SU-DHL-6 (cell line): Measurements from ENCODE around the gene TBL1X.

Experiments used
- H2AFZ ChIP-seq: fragments of 200-600 bp; sonication (generic); 2 replicates; pipeline ENCODE4 v1.6.1; 2014; ENCODE audit warnings: low read depth, mild to moderate bottlenecking, moderate library complexity, mixed read lengths, antibody characterized with exemption, low read length; ENCODE audit not compliant: severe bottlenecking
- H3F3A ChIP-seq: fragments of 200-600 bp; shearing (Covaris generic); 2 replicates; pipeline ENCODE4 v1.6.0; 2016; ENCODE audit warnings: antibody characterized with exemption, mild to moderate bottlenecking; ENCODE audit not compliant: insufficient read depth
- H3K27ac ChIP-seq: fragments of 200-600 bp; sonication (generic); 2 replicates; pipeline ENCODE4 v1.5.1; 2016; ENCODE audit warnings: low read depth, mild to moderate bottlenecking, low read length, moderate library complexity, mixed read lengths
- H3K27me3 ChIP-seq: fragments of 200-600 bp; sonication (generic), shearing (Covaris generic); 2 replicates; pipeline ENCODE4 v1.6.0; 2014; ENCODE audit warnings: mild to moderate bottlenecking, low read length
- H3K36me3 ChIP-seq: fragments of 200-600 bp; sonication (generic); 2 replicates; pipeline ENCODE4 v1.6.1; 2014; ENCODE audit warnings: mild to moderate bottlenecking, low read length, mixed read lengths
- H3K4me2 ChIP-seq: fragments of 300-600, 200-600 bp; shearing (Covaris generic), sonication (generic); 2 replicates; pipeline ENCODE4 v1.6.0; 2014; ENCODE audit warnings: low read length, low read depth, mild to moderate bottlenecking; ENCODE audit not compliant: poor library complexity, severe bottlenecking
- H3K4me3 ChIP-seq: fragments of 200-600 bp; sonication (generic); 2 replicates; pipeline ENCODE4 v1.5.1; 2014; ENCODE audit warnings: antibody characterized with exemption, low read length, mild to moderate bottlenecking, mixed read lengths; ENCODE audit not compliant: insufficient read depth, poor library complexity, severe bottlenecking
- H3K79me2 ChIP-seq: fragments of 200-600 bp; sonication (generic); 2 replicates; pipeline ENCODE4 v1.6.1; 2014; ENCODE audit warnings: mild to moderate bottlenecking, low read length, moderate library complexity; ENCODE audit not compliant: insufficient read depth
- H3K9ac ChIP-seq: fragments of 200-600 bp; sonication (generic); 2 replicates; pipeline ENCODE4 v1.7.0; 2014; ENCODE audit warnings: mild to moderate bottlenecking, low read length
- H3K9me2 ChIP-seq: fragments of 200-600 bp; sonication (generic); replicated peaks from 2 replicates; pipeline ENCODE4 v1.6.1; 2014; ENCODE audit warnings: low read length; ENCODE audit not compliant: insufficient read depth
- H3K9me3 ChIP-seq: fragments of 200-600 bp; sonication (generic); 2 replicates; pipeline ENCODE4 v1.6.1; 2014; ENCODE audit warnings: low read length, mixed read lengths; ENCODE audit not compliant: insufficient read depth
- H4K20me1 ChIP-seq: fragments of 200-600 bp; sonication (generic); 2 replicates; pipeline ENCODE4 v1.6.1; 2014; ENCODE audit warnings: low read depth, mild to moderate bottlenecking, antibody characterized with exemption, low read length, moderate library complexity, mixed read lengths
- EZH2phosphoT487 ChIP-seq: fragments of 200-600 bp; sonication (generic), shearing (Covaris generic); conservative IDR thresholded peaks from 2 replicates; pipeline ENCODE4 v1.6.1; 2018; ENCODE audit warnings: mild to moderate bottlenecking, antibody characterized with exemption, low read length, moderate library complexity, mixed read lengths
- TF ChIP-seq, protein P1 (sequence below): fragments of 200-600 bp; sonication (generic); IDR thresholded peaks from one replicate; pipeline ENCODE4 v1.5.1; 2017; ENCODE audit warnings: antibody characterized with exemption, mild to moderate bottlenecking, low read length, moderate library complexity; ENCODE audit not compliant: insufficient read depth, poor library complexity, severe bottlenecking

Gene TBL1X

GRCh38 chrX:9730078-9730477 is 265.2 kb downstream of the TBL1X start:
- Histone ChIP-seq H3K27ac (no peak overlapping the region), H3K9me3 (peaks cover 7% of the 10 kb centered on the region; the same call in 1 of the 2 replicates)
- TF ChIP-seq EZH2phosphoT487 = no peak
- TF ChIP-seq, protein P1, sequence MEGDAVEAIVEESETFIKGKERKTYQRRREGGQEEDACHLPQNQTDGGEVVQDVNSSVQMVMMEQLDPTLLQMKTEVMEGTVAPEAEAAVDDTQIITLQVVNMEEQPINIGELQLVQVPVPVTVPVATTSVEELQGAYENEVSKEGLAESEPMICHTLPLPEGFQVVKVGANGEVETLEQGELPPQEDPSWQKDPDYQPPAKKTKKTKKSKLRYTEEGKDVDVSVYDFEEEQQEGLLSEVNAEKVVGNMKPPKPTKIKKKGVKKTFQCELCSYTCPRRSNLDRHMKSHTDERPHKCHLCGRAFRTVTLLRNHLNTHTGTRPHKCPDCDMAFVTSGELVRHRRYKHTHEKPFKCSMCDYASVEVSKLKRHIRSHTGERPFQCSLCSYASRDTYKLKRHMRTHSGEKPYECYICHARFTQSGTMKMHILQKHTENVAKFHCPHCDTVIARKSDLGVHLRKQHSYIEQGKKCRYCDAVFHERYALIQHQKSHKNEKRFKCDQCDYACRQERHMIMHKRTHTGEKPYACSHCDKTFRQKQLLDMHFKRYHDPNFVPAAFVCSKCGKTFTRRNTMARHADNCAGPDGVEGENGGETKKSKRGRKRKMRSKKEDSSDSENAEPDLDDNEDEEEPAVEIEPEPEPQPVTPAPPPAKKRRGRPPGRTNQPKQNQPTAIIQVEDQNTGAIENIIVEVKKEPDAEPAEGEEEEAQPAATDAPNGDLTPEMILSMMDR = no peak

GRCh38 chrX:9730752-9731151 is 265.9 kb downstream of the TBL1X start:
- TF ChIP-seq, protein P1 = no peak
- H3K36me3 ChIP-seq = no peaks in the 10 kb centered on the region
- H4K20me1 ChIP-seq = no peaks in the 10 kb centered on the region
- H3K9ac ChIP-seq = no peak overlapping the region
- H2AFZ ChIP-seq = no peak overlapping the region
- H3K79me2 ChIP-seq = no peaks in the 10 kb centered on the region
- H3K9me2 ChIP-seq = no peaks in the 10 kb centered on the region
- no peaks in the 10 kb centered on the region for H3F3A ChIP-seq
- no peak overlapping the region for H3K4me3 ChIP-seq
- no peak overlapping the region for H3K4me2 ChIP-seq
- no peaks in the 10 kb centered on the region for H3K27me3 ChIP-seq
- no peak overlapping the region for H3K27ac ChIP-seq
- H3K9me3 ChIP-seq = peaks cover 7% of the 10 kb centered on the region; the same call in 1 of the 2 replicates

More at GRCh38 chrX:9730078-9730477, 265.2 kb downstream of the TBL1X start:
- H3K9me2 ChIP-seq = no peaks in the 10 kb centered on the region
- no peaks in the 10 kb centered on the region for H3K36me3 ChIP-seq
- no peaks in the 10 kb centered on the region for H4K20me1 ChIP-seq
- no peak overlapping the region for H3K4me2 ChIP-seq
- no peak overlapping the region for H3K4me3 ChIP-seq
- no peaks in the 10 kb centered on the region for H3F3A ChIP-seq
- no peaks in the 10 kb centered on the region for H3K79me2 ChIP-seq
- H3K27me3 ChIP-seq = no peaks in the 10 kb centered on the region
- no peak overlapping the region for H3K9ac ChIP-seq
- H2AFZ ChIP-seq = no peak overlapping the region

DNA sequence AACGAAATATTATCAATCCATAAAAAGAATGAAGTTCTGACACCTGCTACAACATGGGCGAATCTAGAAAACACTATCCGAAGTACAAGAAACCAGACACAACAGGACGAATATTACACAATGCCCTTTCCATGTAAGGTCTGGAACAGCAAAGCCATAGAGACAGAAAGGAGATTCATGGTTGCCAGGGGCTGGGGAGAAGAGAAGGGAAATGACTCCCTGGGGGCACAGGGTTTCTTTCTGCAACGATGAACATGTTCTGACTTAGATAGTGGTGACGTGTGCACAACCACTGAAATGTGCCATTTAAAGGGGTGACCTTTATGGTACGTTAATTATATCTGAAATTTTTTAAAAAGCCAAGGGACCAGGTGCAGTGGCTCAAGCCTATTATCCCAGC is 272.5 kb downstream of the TBL1X start:
- Histone ChIP-seq H3K79me2 (no peaks in the 10 kb centered on the region), H3K9ac (no peak overlapping the region), H3K36me3 (no peaks in the 10 kb centered on the region), H3K4me3 (no peak overlapping the region), H3K9me3 (no peaks in the 10 kb centered on the region), H3K27ac (no peak overlapping the region), H3K9me2 (no peaks in the 10 kb centered on the region), H2AFZ (no peak overlapping the region), H3K27me3 (no peaks in the 10 kb centered on the region), H4K20me1 (no peaks in the 10 kb centered on the region), H3K4me2 (no peak overlapping the region), H3F3A (no peaks in the 10 kb centered on the region)
- no peak for TF ChIP-seq EZH2phosphoT487
- TF ChIP-seq, protein P1 = no peak

- Histone ChIP-seq H3F3A (no peaks in the 10 kb centered on the region), H3K4me3 (no peak overlapping the region), H3K79me2 (no peaks in the 10 kb centered on the region), H3K27ac (no peak overlapping the region), H4K20me1 (no peaks in the 10 kb centered on the region), H3K9me2 (no peaks in the 10 kb centered on the region), H3K36me3 (no peaks in the 10 kb centered on the region), H3K27me3 (no peaks in the 10 kb centered on the region), H3K9me3 (no peaks in the 10 kb centered on the region), H2AFZ (no peak overlapping the region), H3K9ac (no peak overlapping the region), H3K4me2 (no peak overlapping the region)
- TF ChIP-seq, protein P1 = no peak
- TF ChIP-seq EZH2phosphoT487 = no peak
These were observed 273.3 kb downstream of the TBL1X start for GRCh38 chrX:9738151-9738550.
